Karpas-422 (cell line): ENCODE data around the gene PCSK6. TPM values are rescaled to one million over a fixed set of nuclear protein-coding genes. Genes with fewer than 3 reads are reported as not detected.
A peak's percentile ranks its signal among the peaks of the same experiment; 100 is the strongest.

Source experiments
- DNase-seq: peaks from one replicate; pipeline ENCODE4 v3.0.0-alpha.2; 2015
- H2AFZ ChIP-seq: fragments of 200-600 bp; sonication (generic); 2 replicates; pipeline ENCODE4 v1.6.1; 2014; ENCODE audit warnings: antibody characterized with exemption, low read length, mixed read lengths
- H3K27ac ChIP-seq: fragments of 200-600 bp; sonication (generic); 2 replicates; pipeline ENCODE4 v1.5.1; 2014; ENCODE audit warnings: mild to moderate bottlenecking, low read length, moderate library complexity
- H3K27me3 ChIP-seq: fragments of 200-600 bp; sonication (generic); 2 replicates; pipeline ENCODE4 v1.6.1; 2014; ENCODE audit warnings: low read length, mixed read lengths
- H3K36me3 ChIP-seq: fragments of 200-600 bp; sonication (generic); 2 replicates; pipeline ENCODE4 v1.6.1; 2014; ENCODE audit warnings: low read length, mixed read lengths; ENCODE audit not compliant: insufficient read depth
- H3K4me1 ChIP-seq: fragments of 200-600 bp; sonication (generic); 2 replicates; pipeline ENCODE4 v1.6.1; 2014; ENCODE audit warnings: mild to moderate bottlenecking, low read length, mixed read lengths
- H3K4me2 ChIP-seq: fragments of 200-600 bp; sonication (generic); 2 replicates; pipeline ENCODE4 v1.6.1; 2014; ENCODE audit warnings: low read length, low read depth, mild to moderate bottlenecking; ENCODE audit not compliant: poor library complexity, severe bottlenecking
- H3K4me3 ChIP-seq: fragments of 200-600 bp; sonication (generic); 2 replicates; pipeline ENCODE4 v1.5.1; 2014; ENCODE audit warnings: mild to moderate bottlenecking, antibody characterized with exemption, low read length, mixed read lengths
- H3K79me2 ChIP-seq: fragments of 200-600 bp; sonication (generic); 2 replicates; pipeline ENCODE4 v1.6.1; 2014; ENCODE audit warnings: mild to moderate bottlenecking, low read length, mixed read lengths
- H3K9ac ChIP-seq: fragments of 200-600 bp; sonication (generic); 2 replicates; pipeline ENCODE4 v1.6.0; 2014; ENCODE audit warnings: low read length
- H3K9me2 ChIP-seq: fragments of 200-600 bp; sonication (generic), shearing (Covaris generic); replicated peaks from 2 replicates; pipeline ENCODE4 v1.6.0; 2014; ENCODE audit warnings: mild to moderate bottlenecking, low read length, moderate library complexity; ENCODE audit not compliant: insufficient read depth
- H3K9me3 ChIP-seq: fragments of 300-700, 200-600 bp; sonication (generic); 2 replicates; pipeline ENCODE4 v1.6.1; 2014; ENCODE audit warnings: low read length, mixed read lengths
- H4K20me1 ChIP-seq: fragments of 200-600 bp; sonication (generic); 2 replicates; pipeline ENCODE4 v1.6.1; 2014; ENCODE audit warnings: mild to moderate bottlenecking, antibody characterized with exemption, low read length, low read depth; ENCODE audit not compliant: insufficient read depth
- total RNA-seq: library from RNA; depleted of rRNA; stranded (reverse); fragments of >200 nt; shearing (Covaris generic); gene quantifications from 2 replicates; pipeline ENCODE4 v1.2.3, GENCODE V29; 2014; ENCODE audit warnings: low replicate concordance

PCSK6 gene
- total RNA-seq, 1 experiment from 2014 or later: 0.19 TPM

DNA sequence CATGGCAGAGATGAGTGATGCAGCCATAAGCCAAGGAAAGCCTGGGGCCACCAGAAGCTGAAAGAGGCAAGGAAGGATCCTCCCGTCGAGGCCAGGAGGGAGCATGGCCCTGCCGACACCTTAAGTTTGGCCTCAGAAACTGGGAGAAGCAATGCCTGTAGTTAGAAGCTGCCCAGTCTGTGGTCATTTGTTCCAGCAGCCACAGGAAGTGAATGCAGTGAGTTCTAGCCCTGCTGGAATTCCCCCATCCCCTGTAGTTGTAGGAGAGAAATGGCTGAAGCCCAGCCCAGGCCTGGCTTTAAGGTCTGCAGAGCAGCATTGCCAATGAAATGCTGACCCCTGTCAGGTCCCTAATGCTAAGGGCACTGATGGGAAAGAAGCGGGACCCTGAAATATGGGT lies 225.5 kb downstream of the PCSK6 start:
- Histone ChIP-seq H3K4me3 (no peak overlapping the region), H3K9me3 (no peaks in the 10 kb centered on the region), H3K79me2 (no peaks in the 10 kb centered on the region), H3K4me1 (no peaks in the 10 kb centered on the region), H3K4me2 (no peak overlapping the region), H3K27me3 (no peaks in the 10 kb centered on the region), H3K36me3 (no peaks in the 10 kb centered on the region), H3K27ac (no peak overlapping the region), H3K9ac (no peak overlapping the region), H2AFZ (no peak overlapping the region), H3K9me2 (no peaks in the 10 kb centered on the region), H4K20me1 (no peaks in the 10 kb centered on the region)
- no peak for DNase-seq

DNA sequence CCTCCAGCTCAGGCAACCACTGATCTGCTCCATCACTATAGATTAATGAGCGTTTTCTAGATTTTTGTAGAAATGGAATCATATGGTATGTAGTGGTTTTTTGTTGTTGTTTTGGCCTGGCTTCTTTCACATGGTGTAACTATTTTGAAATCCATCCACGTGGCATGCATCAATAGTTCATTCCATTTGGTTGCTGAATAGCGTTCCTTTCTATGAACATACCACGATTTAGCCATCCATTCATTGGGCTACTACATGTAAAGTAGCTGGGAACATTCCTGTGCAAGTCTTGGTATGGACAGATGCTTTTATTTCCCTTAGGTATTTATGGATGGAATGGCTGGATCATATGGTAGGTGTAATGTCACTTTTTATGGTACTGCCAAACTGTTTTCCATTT lies 227.0 kb downstream of the PCSK6 start:
- no peaks in the 10 kb centered on the region for H3K4me1 ChIP-seq
- H3K27me3 ChIP-seq: no peaks in the 10 kb centered on the region
- no peak overlapping the region for H2AFZ ChIP-seq
- H3K36me3 ChIP-seq: no peaks in the 10 kb centered on the region
- H3K27ac ChIP-seq: no peak overlapping the region
- H3K9ac ChIP-seq: no peak overlapping the region
- no peaks in the 10 kb centered on the region for H3K9me3 ChIP-seq
- no peak for DNase-seq
- H3K4me3 ChIP-seq: no peak overlapping the region
- H3K79me2 ChIP-seq: no peaks in the 10 kb centered on the region
- no peak overlapping the region for H3K4me2 ChIP-seq
- no peaks in the 10 kb centered on the region for H4K20me1 ChIP-seq
- no peaks in the 10 kb centered on the region for H3K9me2 ChIP-seq

DNA sequence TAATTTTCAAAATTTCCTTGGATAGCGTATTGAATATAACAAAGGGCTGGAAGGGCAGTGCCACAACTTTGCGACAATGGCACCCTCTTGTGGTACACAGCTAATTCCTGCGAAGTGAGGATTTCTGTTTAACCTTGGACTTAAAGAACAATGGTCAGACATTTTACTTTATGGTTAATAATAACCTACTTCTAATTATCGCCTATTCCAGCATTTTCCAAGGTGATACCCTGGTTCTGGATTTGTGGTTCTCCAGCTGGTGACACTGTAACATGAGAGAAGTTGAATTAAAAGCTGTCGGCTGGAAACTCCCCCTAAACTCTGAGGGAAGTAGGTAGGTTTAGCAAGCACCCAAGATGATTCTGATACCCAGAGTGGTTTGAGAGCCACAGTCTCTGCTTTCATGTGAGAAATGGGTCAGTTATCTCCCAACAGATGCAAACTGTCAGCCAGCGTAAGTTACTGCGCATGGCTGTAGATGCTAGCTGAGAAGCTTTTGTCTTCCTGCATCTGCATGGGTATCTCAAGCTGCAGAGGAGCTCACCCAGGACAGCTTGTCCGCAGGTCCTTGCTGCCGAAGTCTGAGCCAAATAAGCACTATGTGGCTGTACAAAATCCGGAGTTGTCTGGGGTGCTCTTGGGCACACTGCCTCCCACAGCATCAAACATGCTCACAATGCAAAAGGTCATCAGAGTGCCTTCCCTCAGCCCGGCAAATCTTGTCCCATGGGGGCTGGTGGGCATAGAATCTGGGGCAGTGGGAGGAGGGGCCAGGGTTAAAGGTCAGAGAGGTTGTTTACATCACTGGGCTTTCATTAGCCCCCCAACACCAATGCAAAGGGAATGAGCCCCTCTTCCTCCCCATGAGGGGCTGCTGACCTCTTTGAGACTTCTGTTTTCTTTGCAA lies 231.0 kb downstream of the PCSK6 start:
- Histone ChIP-seq H3K36me3 (no peaks in the 10 kb centered on the region), H3K9ac (no peak overlapping the region), H3K9me2 (no peaks in the 10 kb centered on the region), H3K4me2 (no peak overlapping the region), H2AFZ (no peak overlapping the region), H3K27me3 (no peaks in the 10 kb centered on the region), H3K27ac (no peak overlapping the region), H3K4me1 (no peaks in the 10 kb centered on the region), H3K9me3 (no peaks in the 10 kb centered on the region), H3K79me2 (no peaks in the 10 kb centered on the region), H4K20me1 (no peaks in the 10 kb centered on the region), H3K4me3 (no peak overlapping the region)
- DNase-seq: peak; percentile 84

DNA sequence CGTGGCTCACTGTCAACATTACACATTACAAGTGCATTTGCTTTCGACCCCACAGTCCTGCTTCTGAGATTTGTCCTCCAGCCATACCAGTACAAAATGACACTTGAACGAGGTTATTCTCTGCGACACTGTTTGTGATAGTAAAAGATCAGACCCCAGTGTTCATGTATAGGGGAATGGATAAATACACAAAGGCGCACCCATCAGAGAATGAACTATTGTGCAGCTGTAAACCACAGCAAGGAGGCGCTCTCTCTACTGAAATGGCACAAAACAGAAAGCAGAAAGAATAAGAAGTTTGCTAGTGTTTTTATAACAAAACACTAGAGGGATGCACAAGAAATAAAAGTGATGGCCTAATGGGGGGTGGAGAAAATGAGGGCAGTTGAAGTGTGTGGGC lies 232.8 kb downstream of the PCSK6 start:
- H3K4me1 ChIP-seq: peaks cover 8% of the 10 kb centered on the region
- H3K27me3 ChIP-seq: no peaks in the 10 kb centered on the region
- H4K20me1 ChIP-seq: no peaks in the 10 kb centered on the region
- H3K36me3 ChIP-seq: no peaks in the 10 kb centered on the region
- H3K79me2 ChIP-seq: no peaks in the 10 kb centered on the region
- no peak overlapping the region for H3K9ac ChIP-seq
- H3K27ac ChIP-seq: no peak overlapping the region
- no peak overlapping the region for H3K4me2 ChIP-seq
- no peak overlapping the region for H3K4me3 ChIP-seq
- H3K9me2 ChIP-seq: no peaks in the 10 kb centered on the region
- H3K9me3 ChIP-seq: no peaks in the 10 kb centered on the region
- no peak overlapping the region for H2AFZ ChIP-seq
- DNase-seq: peak; percentile 71

DNA sequence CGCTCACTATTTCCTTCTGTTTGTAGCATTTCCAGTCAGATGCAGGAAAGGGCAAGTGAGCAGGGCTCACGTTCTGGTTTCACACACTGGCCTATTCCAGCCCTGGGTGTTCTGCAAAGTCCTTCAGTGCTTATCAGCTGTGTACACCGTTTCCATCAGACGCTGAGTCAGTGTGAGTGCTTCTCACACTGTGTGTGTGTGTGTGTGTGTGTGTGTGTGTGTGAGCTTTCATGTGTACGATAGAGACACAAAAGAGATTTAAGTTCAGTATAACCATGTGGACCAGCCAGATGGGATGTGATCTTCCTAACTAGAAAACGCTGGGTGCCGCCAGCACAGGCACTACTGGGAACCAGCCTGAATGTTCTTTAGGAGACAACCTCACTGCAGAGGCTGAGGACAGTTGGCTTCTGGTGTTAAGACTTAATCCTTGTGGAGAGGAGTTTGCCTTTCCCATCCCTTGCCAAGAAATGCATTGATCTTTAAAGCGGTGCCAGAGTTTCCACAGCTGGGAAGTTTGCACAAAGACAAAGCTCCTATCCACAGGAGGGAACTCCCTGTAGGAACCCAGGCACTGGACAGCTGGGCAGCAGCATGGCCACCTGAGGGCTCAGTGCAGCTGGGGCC lies 233.8 kb downstream of the PCSK6 start:
- Histone ChIP-seq H3K9me2 (no peaks in the 10 kb centered on the region), H3K4me2 (no peak overlapping the region), H3K27ac (no peak overlapping the region), H3K79me2 (no peaks in the 10 kb centered on the region), H4K20me1 (peaks cover 2% of the 10 kb centered on the region; the same call in 1 of the 2 replicates), H2AFZ (no peak overlapping the region), H3K4me1 (peaks cover 10% of the 10 kb centered on the region), H3K4me3 (no peak overlapping the region), H3K36me3 (no peaks in the 10 kb centered on the region), H3K9me3 (no peaks in the 10 kb centered on the region), H3K27me3 (no peaks in the 10 kb centered on the region; the same call in 1 of the 2 replicates), H3K9ac (no peak overlapping the region)
- DNase-seq: no peak

DNA sequence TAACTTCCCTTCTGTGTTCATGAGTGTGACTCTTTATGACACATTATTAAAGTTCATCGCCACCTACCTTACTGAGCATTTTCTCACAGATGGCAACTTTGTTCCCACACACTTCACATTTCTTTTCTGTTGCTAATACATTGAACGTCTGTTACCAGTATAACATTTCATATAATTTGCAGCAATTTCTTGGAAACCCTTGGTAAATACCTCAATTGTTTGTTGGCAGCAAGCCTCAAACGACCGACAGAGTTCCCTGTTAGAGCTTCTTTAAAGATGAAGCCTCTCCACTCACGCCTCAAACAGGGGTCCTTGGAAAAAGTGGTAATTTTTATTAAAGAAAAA lies 234.5 kb downstream of the PCSK6 start:
- DNase-seq: no peak
- Histone ChIP-seq H3K79me2 (peaks cover 6% of the 10 kb centered on the region; the same call in 1 of the 2 replicates), H3K27me3 (no peaks in the 10 kb centered on the region; the same call in 1 of the 2 replicates), H3K9me2 (no peaks in the 10 kb centered on the region), H2AFZ (no peak overlapping the region), H3K4me3 (no peak overlapping the region), H3K9me3 (no peaks in the 10 kb centered on the region), H3K27ac (no peak overlapping the region), H3K4me2 (no peak overlapping the region), H4K20me1 (peaks cover 9% of the 10 kb centered on the region; the same call in 1 of the 2 replicates), H3K4me1 (peaks cover 17% of the 10 kb centered on the region), H3K9ac (no peak overlapping the region), H3K36me3 (no peaks in the 10 kb centered on the region)

DNA sequence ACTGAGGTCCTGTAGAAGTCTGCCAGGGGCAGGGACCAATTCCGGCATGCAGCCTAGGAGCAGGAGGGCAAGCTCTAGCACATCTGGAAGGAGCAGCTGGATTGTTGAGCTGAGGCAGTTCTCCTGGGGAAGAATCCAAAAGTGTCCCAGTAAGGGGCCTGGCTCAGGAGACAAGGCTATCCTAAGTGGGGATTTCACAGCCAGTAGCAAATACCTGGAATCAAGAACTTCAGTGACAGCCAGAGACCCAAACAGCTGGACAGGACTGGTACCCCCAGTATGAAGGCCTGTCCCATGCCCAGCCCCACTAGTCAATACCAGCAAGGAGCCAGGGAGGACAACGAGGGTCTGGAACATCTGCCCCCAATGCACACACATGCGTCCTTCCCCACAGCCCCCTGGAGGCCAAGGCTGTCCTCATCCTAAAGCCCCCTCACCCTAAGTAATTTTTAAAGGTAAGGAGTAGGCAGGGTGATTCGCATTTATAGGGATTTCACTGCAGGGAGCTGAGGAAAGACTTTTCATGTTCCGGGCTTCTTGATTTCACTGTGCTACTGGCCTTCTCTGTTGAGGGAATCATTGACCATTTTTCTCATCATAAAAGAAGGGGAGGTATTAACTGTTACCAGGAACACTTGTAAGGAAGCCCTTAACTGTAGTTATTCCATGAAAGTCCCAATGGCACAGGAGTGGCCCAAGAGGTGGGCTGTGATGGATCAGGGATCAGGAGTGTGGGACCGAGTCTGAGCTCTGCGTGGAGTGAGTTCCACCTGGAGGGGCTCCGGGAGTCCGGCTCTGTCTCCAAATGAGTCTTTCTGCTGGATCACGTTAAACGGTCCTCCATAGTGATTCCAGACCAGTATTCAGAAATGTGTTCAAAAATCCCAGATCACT lies 235.1 kb downstream of the PCSK6 start:
- H2AFZ ChIP-seq: no peak overlapping the region
- no peak for DNase-seq
- no peak overlapping the region for H3K4me2 ChIP-seq
- no peaks in the 10 kb centered on the region; the same call in 1 of the 2 replicates for H3K27me3 ChIP-seq
- no peaks in the 10 kb centered on the region for H3K36me3 ChIP-seq
- H3K9me2 ChIP-seq: no peaks in the 10 kb centered on the region
- no peak overlapping the region for H3K27ac ChIP-seq
- no peak overlapping the region for H3K4me3 ChIP-seq
- peaks cover 19% of the 10 kb centered on the region for H3K4me1 ChIP-seq
- H3K79me2 ChIP-seq: peaks cover 8% of the 10 kb centered on the region; the same call in 1 of the 2 replicates
- H3K9ac ChIP-seq: no peak overlapping the region
- no peaks in the 10 kb centered on the region for H3K9me3 ChIP-seq
- peaks cover 14% of the 10 kb centered on the region for H4K20me1 ChIP-seq
